ENCODE results near the gene CD96. TPM values are rescaled to one million over a fixed set of nuclear protein-coding genes. Genes with fewer than 3 reads are reported as not detected.

Gene CD96
- total RNA-seq, 1 donor from 2014 or later, result not detected

DNA sequence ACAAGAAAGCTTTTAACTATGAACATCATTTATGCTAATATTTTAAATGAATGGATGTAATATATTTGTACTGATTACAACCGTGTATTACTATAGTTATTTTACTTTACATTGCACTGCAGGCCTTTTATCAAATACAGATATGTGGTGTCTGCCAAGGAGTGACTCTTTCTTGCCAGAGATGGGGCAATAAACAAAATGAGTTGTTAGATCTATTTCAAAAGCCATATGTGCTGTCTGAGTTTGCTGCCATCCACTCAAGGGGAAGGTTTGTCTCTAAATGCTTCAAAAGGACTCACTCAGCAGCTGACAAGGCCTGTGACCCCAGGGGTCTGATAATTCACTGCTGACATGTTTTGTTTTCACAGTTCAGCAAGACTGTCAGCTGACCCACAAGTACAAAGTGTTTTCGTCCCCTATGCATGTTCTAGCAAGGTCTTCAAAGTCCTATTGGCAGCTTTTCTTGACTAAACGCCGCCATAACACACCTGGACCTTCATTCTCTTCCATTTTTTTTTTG, 94.4 kb downstream of the CD96 start:
- no peak overlapping the region for H3K4me3 Mint-ChIP-seq
- H3K27ac Mint-ChIP-seq, result no peak overlapping the region
- DNase-seq (ENCODE audit: extremely low spot score, unreplicated experiment), result no peak
- no peak for TF ChIP-seq CTCF (conservative IDR thresholded peaks at IDR 0.05)
- no peaks in the 10 kb centered on the region for H3K9me3 Mint-ChIP-seq
- no peaks in the 10 kb centered on the region for H3K27me3 Mint-ChIP-seq
- H3K36me3 Mint-ChIP-seq, result no peaks in the 10 kb centered on the region
- peaks cover 10% of the 10 kb centered on the region for H3K4me1 Mint-ChIP-seq (ENCODE audit: unreplicated experiment)

DNA sequence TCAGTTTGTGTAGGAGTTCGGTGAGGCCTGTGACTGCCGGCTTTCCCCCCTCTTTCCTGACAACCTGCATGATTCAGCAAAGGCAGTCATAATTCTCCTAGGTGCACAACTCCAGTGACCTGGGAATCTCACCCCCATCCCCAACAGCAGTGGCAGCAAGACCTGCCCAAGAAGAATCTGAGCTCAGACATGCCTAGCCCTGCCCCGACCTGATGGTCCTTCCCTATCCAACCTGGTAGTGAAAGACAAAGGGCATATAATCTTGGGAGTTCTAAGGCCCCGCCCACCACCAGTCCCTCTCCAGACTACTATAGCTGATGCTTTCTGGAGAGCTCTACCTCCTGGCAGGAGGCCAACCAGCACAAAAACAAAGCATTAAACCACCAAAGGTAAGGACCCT, 97.3 kb downstream of the CD96 start:
- H3K4me3 Mint-ChIP-seq, result no peak overlapping the region
- no peak for DNase-seq (ENCODE audit: extremely low spot score, unreplicated experiment)
- H3K27me3 Mint-ChIP-seq, result no peaks in the 10 kb centered on the region
- H3K27ac Mint-ChIP-seq, result no peak overlapping the region
- H3K36me3 Mint-ChIP-seq, result no peaks in the 10 kb centered on the region
- no peaks in the 10 kb centered on the region for H3K9me3 Mint-ChIP-seq
- peaks cover 10% of the 10 kb centered on the region for H3K4me1 Mint-ChIP-seq (ENCODE audit: unreplicated experiment)
- no peak for TF ChIP-seq CTCF (conservative IDR thresholded peaks at IDR 0.05)

DNA sequence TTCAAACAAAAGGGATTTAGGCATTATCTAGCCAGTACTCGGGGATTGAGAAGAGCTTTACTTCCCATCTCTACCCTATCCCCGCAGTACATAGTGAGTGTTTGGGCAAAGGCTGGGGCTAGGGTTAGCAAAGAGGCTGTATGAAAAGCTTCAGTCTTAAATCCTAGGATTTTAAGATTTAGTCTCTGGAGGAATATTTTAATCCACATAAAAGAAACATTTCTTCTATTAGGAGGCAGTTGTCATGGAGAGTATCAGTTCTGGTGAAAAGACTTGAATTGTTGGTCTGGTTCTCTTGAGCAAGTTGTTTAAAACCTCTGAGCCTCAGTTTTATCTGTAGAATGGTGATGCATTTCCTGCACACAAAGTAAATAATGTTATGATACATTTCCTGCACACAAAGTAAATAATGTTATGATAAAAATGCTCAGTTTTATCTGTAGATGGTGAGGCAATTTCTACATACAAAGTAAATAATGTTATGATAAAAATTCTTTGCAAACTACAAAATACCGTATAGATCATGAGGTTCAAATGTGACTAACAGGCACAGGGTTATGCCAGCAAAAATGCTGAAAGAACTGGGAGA, 107.1 kb downstream of the CD96 start:
- Mint-ChIP-seq H3K4me1 (ENCODE audit: unreplicated experiment) (peaks cover 3% of the 10 kb centered on the region), H3K27ac (no peak overlapping the region), H3K9me3 (no peaks in the 10 kb centered on the region), H3K4me3 (no peak overlapping the region), H3K27me3 (peaks cover 3% of the 10 kb centered on the region), H3K36me3 (no peaks in the 10 kb centered on the region)
- TF ChIP-seq CTCF (conservative IDR thresholded peaks at IDR 0.05), result no peak
- DNase-seq (ENCODE audit: extremely low spot score, unreplicated experiment), result no peak

- no peaks in the 10 kb centered on the region for H3K36me3 Mint-ChIP-seq
Measured at GRCh38 chr3:111650378-111651275, 108.6 kb downstream of the CD96 start.

More at GRCh38 chr3:111650378-111651275, 108.6 kb downstream of the CD96 start:
- no peak for TF ChIP-seq CTCF (conservative IDR thresholded peaks at IDR 0.05)
- DNase-seq (ENCODE audit: extremely low spot score, unreplicated experiment), result no peak
- no peak overlapping the region for H3K27ac Mint-ChIP-seq
- H3K4me3 Mint-ChIP-seq, result no peak overlapping the region
- H3K4me1 Mint-ChIP-seq (ENCODE audit: unreplicated experiment), result peaks cover 3% of the 10 kb centered on the region
- peaks cover 8% of the 10 kb centered on the region for H3K27me3 Mint-ChIP-seq
- H3K9me3 Mint-ChIP-seq, result no peaks in the 10 kb centered on the region
